ENCODE results near the gene SHOC2. TPM values are rescaled to one million over a fixed set of nuclear protein-coding genes. Genes with fewer than 3 reads are reported as not detected.

Gene SHOC2
- total and polyA plus RNA-seq, 9 of the 15 experiments (the other 6 are each of a cell fraction or from before 2014, with no cell fraction given): 9.2 to 17.5 (median 14.9) TPM

- TF ChIP-seq POLR2H (tag; IDR thresholded peaks at IDR 0.05; ENCODE audit: low read depth) (peak; percentile 72), TAF9B (IDR thresholded peaks at IDR 0.05; ENCODE audit: partially characterized antibody) (peak; percentile 7)
These were observed 46.1 kb upstream of the SHOC2 start (continued) for GRCh38 chr10:110872984-110873923.

DNA sequence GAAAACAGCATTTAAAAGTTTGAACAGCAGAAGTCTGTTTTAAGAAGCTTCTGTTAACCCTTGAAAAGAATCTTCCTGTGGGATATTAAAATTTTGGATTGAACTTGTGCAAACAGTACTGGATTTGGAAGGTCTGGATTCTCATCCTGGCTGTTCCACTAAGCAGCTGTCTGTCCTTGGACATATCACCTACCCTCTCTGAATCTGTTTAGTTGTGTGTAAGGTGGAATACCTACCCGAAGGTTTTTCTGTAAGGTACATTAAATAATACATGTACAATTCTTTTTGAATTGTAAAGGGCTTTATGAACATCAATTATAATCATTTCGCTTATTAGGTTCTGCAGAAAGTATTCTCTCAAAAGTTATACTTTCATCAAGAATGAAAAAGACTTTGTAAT, 45.5 kb upstream of the SHOC2 start:
- peak overlapping the region; percentile 84 for H3K4me2 ChIP-seq (ENCODE audit: insufficient read depth, low read length)
- peak overlapping the region in 1 of 2 experiments; percentile 95; a peak in 2 of 4 replicates for H3K9ac ChIP-seq (ENCODE audit: insufficient read depth in 1 of 2, low read depth in 2 of 2, low read length in 2 of 2)
- in situ Hi-C loops (cut with MboI): no loop called here
- WGBS (ENCODE audit: insufficient coverage, low coverage, missing lambda C conversion rate): 5% methylated on average over 2 of the region's 2 CpGs
- no peak for DNase-seq (ENCODE audit: extremely low read depth in 1 of 4, low spot score in 3 of 4)
- H2AFZ ChIP-seq (ENCODE audit: low read depth, low read length): peak overlapping the region; percentile 21; the same call in 1 of the 2 replicates
- POLR2A ChIA-PET: interaction anchor here (0.9 kb wide), 1 partner anchor 10 kb away, joined by 3 read pairs; no protein-coding TSS in a partner anchor
- peaks cover 13 to 15% of the 10 kb centered on the region in 2 experiments for H3K4me1 ChIP-seq (replicated peaks in 1 of 2; ENCODE audit: control insufficient read depth in 2 of 2, insufficient read depth in 2 of 2, low read length in 2 of 2)
- H3K4me3 ChIP-seq: peak overlapping the region; percentile 64
- ATAC-seq: peak; percentile 37
- no peaks in the 10 kb centered on the region for H4K20me1 ChIP-seq (replicated peaks; ENCODE audit: control insufficient read depth, insufficient read depth, low read length)
- no TSS peak for BruUV-seq (replicated peaks)
- H3K36me3 ChIP-seq (ENCODE audit: control insufficient read depth, insufficient read depth, low read length): 0 out of 3 replicates have a peak, but pooled peaks cover 5% of the 10 kb centered on the region
- H3K27ac ChIP-seq (ENCODE audit: extremely low read depth, low read depth, low read length): peak overlapping the region; percentile 83; the same call in 2 of the 3 replicates
- no peaks in the 10 kb centered on the region for H3K9me1 ChIP-seq (ENCODE audit: control insufficient read depth, insufficient read depth, low read length)
- H3K9me3 ChIP-seq (replicated peaks; ENCODE audit: control insufficient read depth, insufficient read depth, low read depth, low read length): no peaks in the 10 kb centered on the region
- peak; percentile 48 for FAIRE-seq
- no peaks in the 10 kb centered on the region for H3K27me3 ChIP-seq (ENCODE audit: control insufficient read depth in 2 of 2, insufficient read depth in 2 of 2, low read length in 2 of 2)
- CTCF ChIA-PET (ENCODE audit: low intra/inter-chr PET ratio): interaction anchor here (0.6 kb wide), 1 partner anchor 634 kb away, joined by 3 read pairs; no protein-coding TSS in a partner anchor
- peaks cover 35% of the 10 kb centered on the region for H3K79me2 ChIP-seq (ENCODE audit: control insufficient read depth, insufficient read depth, low read length)
- intact Hi-C loops (cut with micrococcal nuclease): loop anchor here (2.0 to 10.0 kb wide), 4 partner anchors 37 to 259 kb away; no protein-coding TSS in a partner anchor
- TF ChIP-seq HDAC3 (IDR thresholded peaks at IDR 0.05; ENCODE audit: borderline replicate concordance, partially characterized antibody): no peak
- TF ChIP-seq MECOM (CRISPR knock-in tag; IDR thresholded peaks at IDR 0.05): no peak
- TF ChIP-seq E2F6 (IDR thresholded peaks at IDR 0.05; ENCODE audit: borderline replicate concordance in 1 of 2, extremely low read depth in 1 of 2, insufficient read depth in 1 of 2, insufficient read length in 1 of 2, low read depth in 1 of 2, low read length in 1 of 2, poor library complexity in 1 of 2, severe bottlenecking in 1 of 2): no peak
- TF ChIP-seq RBM25 (IDR thresholded peaks at IDR 0.05; ENCODE audit: low read depth, low read length, severe bottlenecking): peak; percentile 14
- TF ChIP-seq ADNP (tag; IDR thresholded peaks at IDR 0.05): peak; percentile 27; the same call in 1 of the 2 replicates
- peak; percentile 41 for TF ChIP-seq ZFP36 (IDR thresholded peaks at IDR 0.05; ENCODE audit: low read depth, low read length, partially characterized antibody)
- no peak for TF ChIP-seq KLF16 (IDR thresholded peaks at IDR 0.05)
- TF ChIP-seq, protein P1, sequence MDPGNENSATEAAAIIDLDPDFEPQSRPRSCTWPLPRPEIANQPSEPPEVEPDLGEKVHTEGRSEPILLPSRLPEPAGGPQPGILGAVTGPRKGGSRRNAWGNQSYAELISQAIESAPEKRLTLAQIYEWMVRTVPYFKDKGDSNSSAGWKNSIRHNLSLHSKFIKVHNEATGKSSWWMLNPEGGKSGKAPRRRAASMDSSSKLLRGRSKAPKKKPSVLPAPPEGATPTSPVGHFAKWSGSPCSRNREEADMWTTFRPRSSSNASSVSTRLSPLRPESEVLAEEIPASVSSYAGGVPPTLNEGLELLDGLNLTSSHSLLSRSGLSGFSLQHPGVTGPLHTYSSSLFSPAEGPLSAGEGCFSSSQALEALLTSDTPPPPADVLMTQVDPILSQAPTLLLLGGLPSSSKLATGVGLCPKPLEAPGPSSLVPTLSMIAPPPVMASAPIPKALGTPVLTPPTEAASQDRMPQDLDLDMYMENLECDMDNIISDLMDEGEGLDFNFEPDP (CRISPR knock-in tag; IDR thresholded peaks at IDR 0.05): no peak
- no peak for TF ChIP-seq ZNF212 (CRISPR knock-in tag; IDR thresholded peaks at IDR 0.05)
- no peak for TF ChIP-seq NFYB (IDR thresholded peaks at IDR 0.05; ENCODE audit: extremely low read depth, insufficient read length)
- no peak for TF ChIP-seq SNIP1 (IDR thresholded peaks at IDR 0.05; ENCODE audit: low read depth)
- no peak for TF ChIP-seq ZFP1 (CRISPR knock-in tag; IDR thresholded peaks at IDR 0.05)
- TF ChIP-seq YY1 (IDR thresholded peaks at IDR 0.05; ENCODE audit: borderline replicate concordance in 1 of 3, control insufficient read depth in 1 of 3, extremely low read depth in 1 of 3, insufficient read depth in 3 of 3, insufficient read length in 1 of 3, insufficient replicate concordance in 2 of 3, low read depth in 1 of 3, low read length in 2 of 3): no peak
- TF ChIP-seq FOXJ3 (CRISPR knock-in tag; IDR thresholded peaks at IDR 0.05): no peak

Measured in K562 (cell line).